Prostate gland (tissue), 2 donors: ENCODE results near the gene ZNF830.

Source experiments
- CTCF ChIP-seq, 4 experiments: fragments of 200-600 bp in 2 of 4; fragments of 450-650 bp in 2 of 4; sonication (generic) in 2 of 4; IDR thresholded peaks; 1 replicate in 3 of 4; 2 replicates in 1 of 4; pipeline ENCODE4 v1.5.1; 2016 to 2019; ENCODE audit warnings: antibody characterized with exemption in 4 of 4, mild to moderate bottlenecking in 2 of 4, moderate library complexity in 2 of 4
- POLR2A ChIP-seq: fragments of 450-650 bp; IDR thresholded peaks from one replicate; pipeline ENCODE4 v1.6.1; 2016; ENCODE audit warnings: antibody characterized with exemption, mild to moderate bottlenecking

- TF ChIP-seq POLR2A (no peak), CTCF (IDR thresholded peaks at IDR 0.05) (no peak)
These were observed 28.1 kb downstream of the ZNF830 start for GRCh38 chr17:34989473-34989872.
